NCI-H2171 treated with DMSO at 0.1 percent for 48 hours (cell line): ENCODE results near the gene CPNE4.
"Not testable (repeated sequence)": the region's sequence is repeated elsewhere in the genome, so short reads cannot be mapped to it uniquely, and the experiment has no call there.

Source experiments
- DNase-seq: peaks from one replicate; lab custom pipeline; 2025; lab: John Stamatoyannopoulos, UW

The CPNE4 gene

GRCh38 chr3:132034486-132035464 lies at the start of gene CPNE4:
TSS of gene CPNE4 (minus strand) at chr3:132035014.
- peak; percentile 71 for DNase-seq

GRCh38 chr3:132083583-132084279 lies 48.9 kb upstream of the CPNE4 start:
- no peak for DNase-seq

GRCh38 chr3:132083159-132083558 lies 48.3 kb upstream of the CPNE4 start:
- DNase-seq = no peak

GRCh38 chr3:132079147-132079546 lies 44.3 kb upstream of the CPNE4 start:
- DNase-seq = no peak

GRCh38 chr3:132073771-132074170 lies 39.0 kb upstream of the CPNE4 start:
- no peak for DNase-seq

- peak; percentile 39 for DNase-seq
Measured at GRCh38 chr3:132071043-132071442, 36.2 kb upstream of the CPNE4 start.

GRCh38 chr3:132064114-132064513 lies 29.3 kb upstream of the CPNE4 start:
- no peak for DNase-seq

- no peak for DNase-seq
Measured at GRCh38 chr3:132062535-132062934, 27.7 kb upstream of the CPNE4 start.

- no peak for DNase-seq
Measured at GRCh38 chr3:132055872-132056271, 21.1 kb upstream of the CPNE4 start.

GRCh38 chr3:132047209-132047608 lies 12.4 kb upstream of the CPNE4 start:
- DNase-seq = no peak

GRCh38 chr3:132044874-132045273 lies 10.1 kb upstream of the CPNE4 start:
- not testable (repeated sequence) for DNase-seq

GRCh38 chr3:132042681-132043080 lies 7.9 kb upstream of the CPNE4 start:
- no peak for DNase-seq

GRCh38 chr3:132038198-132038825 lies 3.5 kb upstream of the CPNE4 start:
- DNase-seq = peak; percentile 52

- DNase-seq = no peak
Measured at GRCh38 chr3:132037581-132037980, 2.8 kb upstream of the CPNE4 start.

- no peak for DNase-seq
Measured at GRCh38 chr3:132037056-132037455, 2.2 kb upstream of the CPNE4 start.

- DNase-seq = no peak
Measured at GRCh38 chr3:132034097-132034485, 723 bp downstream of the CPNE4 start.

- DNase-seq = no peak
Measured at GRCh38 chr3:132033471-132033870, 1.3 kb downstream of the CPNE4 start.

GRCh38 chr3:132032959-132033358 lies 1.9 kb downstream of the CPNE4 start:
- DNase-seq = no peak

GRCh38 chr3:132029182-132029902 lies 5.5 kb downstream of the CPNE4 start:
- peak; percentile 85 for DNase-seq

GRCh38 chr3:132022914-132023313 lies 11.9 kb downstream of the CPNE4 start:
- DNase-seq = no peak

GRCh38 chr3:132020058-132020457 lies 14.8 kb downstream of the CPNE4 start:
- no peak for DNase-seq

- DNase-seq = no peak
Measured at GRCh38 chr3:132017137-132017536, 17.7 kb downstream of the CPNE4 start.
